Activated T-cell treated with anti-CD3 and anti-CD28 coated beads, Interleukin-2, amount 50 U/mL, for 4 hours (primary cell): Measurements from ENCODE around the gene ATP6V0A4. TPM values are rescaled to one million over a fixed set of nuclear protein-coding genes. Genes with fewer than 3 reads are reported as not detected.

Source experiments
- ATAC-seq, 2 donors: fragments of 200-7000 bp; cut with Tn5 transposase; one replicate each; pipeline ENCODE4 v1.10.0; 2021
- DNase-seq: peaks from one replicate; pipeline ENCODE4 v3.0.0-alpha.2; 2020
- H3K27me3 Mint-ChIP-seq: one replicate; pipeline ENCODE4 v1.8.0; 2021; ENCODE audit warnings: low read depth, mixed read lengths
- H3K36me3 Mint-ChIP-seq: one replicate; pipeline ENCODE4 v1.8.0; 2022; ENCODE audit warnings: mixed read lengths; ENCODE audit not compliant: insufficient read depth
- H3K4me1 Mint-ChIP-seq: one replicate; pipeline ENCODE4 v1.8.0; 2021; ENCODE audit warnings: low read depth, mixed read lengths
- H3K4me3 Mint-ChIP-seq: one replicate; pipeline ENCODE4 v1.8.0; 2021; ENCODE audit warnings: mild to moderate bottlenecking, moderate library complexity, mixed read lengths
- H3K9me3 Mint-ChIP-seq: one replicate; pipeline ENCODE4 v1.8.0; 2021; ENCODE audit warnings: mixed read lengths
- total RNA-seq, 3 donors: library from RNA; stranded (reverse); gene quantifications; one replicate each; pipeline ENCODE4 v1.2.1, GENCODE V29; 2021

Gene ATP6V0A4
- not detected for total RNA-seq

GRCh38 chr7:138797715-138798320, at the start of gene ATP6V0A4, which contains the start of gene TMEM213:
TSS of gene ATP6V0A4 (minus strand) at chr7:138798196. CDS start at chr7:138771247, 26,949 bp downstream.
TSS of gene TMEM213 (plus strand) at chr7:138797994. CDS start at chr7:138798105, 111 bp downstream.
- H3K4me3 Mint-ChIP-seq: no peak within 1 kb of the TSS
- H3K9me3 Mint-ChIP-seq: no peaks in the 10 kb centered on the region
- peaks cover 3% of the 10 kb centered on the region for H3K27me3 Mint-ChIP-seq
- ATAC-seq: no peak
- DNase-seq: no peak
- peaks cover 7% of the 10 kb centered on the region for H3K4me1 Mint-ChIP-seq
- H3K36me3 Mint-ChIP-seq: no peaks in the 10 kb centered on the region

- DNase-seq (no peak), ATAC-seq (no peak)
- no peaks in the 10 kb centered on the region for H3K36me3 Mint-ChIP-seq
- H3K4me3 Mint-ChIP-seq: no peak overlapping the region
- H3K9me3 Mint-ChIP-seq: peaks cover 5% of the 10 kb centered on the region
- peaks cover 4% of the 10 kb centered on the region for H3K27me3 Mint-ChIP-seq
- H3K4me1 Mint-ChIP-seq: no peaks in the 10 kb centered on the region
Measured at GRCh38 chr7:138845711-138846110, 47.7 kb upstream of the ATP6V0A4 start.

DNA sequence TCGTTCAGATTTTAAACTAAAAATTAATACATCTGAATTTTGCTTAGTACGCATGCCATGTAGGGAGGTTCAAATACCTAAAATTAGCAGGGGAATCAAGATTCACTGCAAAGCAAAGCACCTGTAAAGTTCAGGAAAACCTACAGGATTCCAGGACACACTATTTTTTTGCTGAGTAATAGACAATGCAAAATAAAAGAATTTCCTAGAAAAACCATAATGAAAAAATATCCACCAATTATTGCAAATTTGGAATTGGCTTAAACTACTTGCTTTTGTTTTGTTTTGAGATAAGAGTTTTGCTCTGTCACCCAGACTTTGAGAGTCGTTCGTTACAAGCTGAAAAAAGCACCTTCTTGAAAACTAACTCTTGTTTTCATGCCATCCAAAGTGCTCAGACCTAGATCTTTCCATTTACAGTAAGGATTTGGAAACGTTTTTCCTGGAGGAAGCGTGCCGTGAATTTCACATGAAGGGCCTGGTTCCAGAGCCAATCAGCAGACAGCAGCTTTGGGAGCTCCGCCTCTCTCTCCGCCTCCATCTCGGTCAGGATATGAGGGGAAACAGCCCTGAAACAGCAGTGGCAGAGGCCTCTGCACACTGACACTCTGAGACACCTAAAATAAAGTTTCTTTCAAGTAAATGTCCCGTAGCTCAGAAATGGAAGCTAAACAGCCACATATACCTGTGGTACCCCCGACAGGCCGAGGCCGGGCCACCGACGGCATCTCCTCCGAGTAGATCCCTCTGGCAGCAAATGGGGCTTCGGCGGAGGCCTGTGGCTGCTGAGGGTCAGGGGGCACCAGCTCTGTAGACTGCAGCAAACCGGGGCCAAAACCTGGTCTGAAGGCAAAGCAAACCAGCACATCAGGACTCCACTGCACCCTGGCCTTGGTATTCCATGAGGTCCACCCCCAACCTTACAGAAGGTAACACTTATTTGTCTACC, 45.9 kb upstream of the ATP6V0A4 start:
- no peak overlapping the region for H3K4me3 Mint-ChIP-seq
- DNase-seq: no peak
- H3K9me3 Mint-ChIP-seq: no peaks in the 10 kb centered on the region
- H3K4me1 Mint-ChIP-seq: no peaks in the 10 kb centered on the region
- H3K27me3 Mint-ChIP-seq: peaks cover 13% of the 10 kb centered on the region
- H3K36me3 Mint-ChIP-seq: no peaks in the 10 kb centered on the region
- no peak for ATAC-seq

DNA sequence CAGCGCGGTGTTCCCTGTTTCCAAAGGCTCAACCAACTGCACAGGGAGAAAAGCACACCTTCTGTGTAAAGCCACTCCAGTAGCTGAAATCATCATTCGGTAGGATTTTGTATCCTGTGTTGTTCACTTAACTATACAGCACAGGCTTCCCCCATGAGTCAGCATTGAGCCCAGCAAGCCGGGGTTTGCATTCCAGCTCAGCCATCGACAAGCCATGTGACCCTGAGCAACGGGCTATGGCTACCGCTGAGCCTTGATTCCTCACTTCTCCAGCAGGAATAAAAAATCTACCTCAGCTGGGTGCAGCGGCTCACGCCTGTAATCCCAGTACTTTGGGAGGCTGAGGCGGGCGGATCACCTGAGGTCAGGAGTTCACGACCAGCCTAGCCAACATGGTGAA, 44.1 kb upstream of the ATP6V0A4 start:
- ATAC-seq (no peak), DNase-seq (no peak)
- Mint-ChIP-seq H3K27me3 (peaks cover 13% of the 10 kb centered on the region), H3K9me3 (no peaks in the 10 kb centered on the region), H3K4me3 (no peak overlapping the region), H3K4me1 (no peaks in the 10 kb centered on the region), H3K36me3 (no peaks in the 10 kb centered on the region)

DNA sequence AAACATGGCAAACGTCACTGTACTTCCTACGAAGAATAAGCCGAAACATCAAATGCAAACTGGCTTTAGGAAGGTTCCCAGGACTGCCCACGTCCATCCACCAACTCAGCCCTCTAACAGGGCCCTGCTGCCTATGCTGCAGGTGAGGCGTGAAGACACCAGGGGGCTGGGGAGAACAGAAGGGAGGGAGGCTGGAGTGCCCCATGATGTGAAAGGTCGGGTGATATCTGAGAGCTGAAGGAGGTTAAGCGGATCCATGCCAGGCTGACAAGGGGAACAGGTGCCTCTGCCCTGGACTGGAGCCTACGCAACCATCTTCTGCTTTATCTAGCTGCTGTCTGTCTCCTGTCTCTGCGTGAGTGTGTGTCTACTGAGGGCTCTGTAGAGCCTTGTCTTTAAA, 40.2 kb upstream of the ATP6V0A4 start:
- no peak for ATAC-seq
- peaks cover 16% of the 10 kb centered on the region for H3K27me3 Mint-ChIP-seq

GRCh38 chr7:138837627-138838026, 39.6 kb upstream of the ATP6V0A4 start:
- no peak overlapping the region for H3K4me3 Mint-ChIP-seq
- peaks cover 20% of the 10 kb centered on the region for H3K27me3 Mint-ChIP-seq
- H3K9me3 Mint-ChIP-seq: no peaks in the 10 kb centered on the region
- no peak for DNase-seq
- H3K36me3 Mint-ChIP-seq: no peaks in the 10 kb centered on the region
- ATAC-seq: no peak
- peaks cover 4% of the 10 kb centered on the region for H3K4me1 Mint-ChIP-seq

More for the DNA sequence above, 40.2 kb upstream of the ATP6V0A4 start:
- H3K4me1 Mint-ChIP-seq: peaks cover 4% of the 10 kb centered on the region
- no peak for DNase-seq
- H3K36me3 Mint-ChIP-seq: no peaks in the 10 kb centered on the region
- H3K9me3 Mint-ChIP-seq: no peaks in the 10 kb centered on the region
- no peak overlapping the region for H3K4me3 Mint-ChIP-seq

- ATAC-seq (no peak), DNase-seq (no peak)
- H3K27me3 Mint-ChIP-seq: peaks cover 15% of the 10 kb centered on the region
- peaks cover 4% of the 10 kb centered on the region for H3K4me1 Mint-ChIP-seq
- H3K36me3 Mint-ChIP-seq: no peaks in the 10 kb centered on the region
- H3K9me3 Mint-ChIP-seq: no peaks in the 10 kb centered on the region
- H3K4me3 Mint-ChIP-seq: no peak overlapping the region
Measured at GRCh38 chr7:138835087-138835486, 37.1 kb upstream of the ATP6V0A4 start.

DNA sequence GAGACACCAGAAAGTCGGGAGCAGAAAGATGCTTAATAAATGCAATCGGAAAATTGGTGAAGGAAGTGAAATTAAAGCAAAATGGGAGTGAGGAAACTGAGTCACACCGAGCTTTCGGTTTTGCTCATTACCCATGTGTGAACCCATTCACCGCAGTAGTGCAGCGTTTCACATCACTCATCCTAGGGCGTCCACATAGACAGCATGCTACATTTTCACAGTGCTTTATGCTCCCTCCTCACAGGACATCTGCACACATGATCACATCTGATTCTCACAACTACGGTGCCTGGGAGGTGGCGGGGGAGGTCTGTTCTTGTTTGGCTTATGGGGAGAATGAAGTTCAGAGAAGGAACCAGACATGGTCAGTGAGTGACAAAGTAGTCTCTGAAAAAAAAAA, 36.6 kb upstream of the ATP6V0A4 start:
- Mint-ChIP-seq H3K27me3 (peaks cover 13% of the 10 kb centered on the region), H3K4me1 (peaks cover 4% of the 10 kb centered on the region), H3K4me3 (no peak overlapping the region), H3K9me3 (no peaks in the 10 kb centered on the region), H3K36me3 (no peaks in the 10 kb centered on the region)
- DNase-seq (no peak), ATAC-seq (peak in 1 of 2 donors; percentile 67)

DNA sequence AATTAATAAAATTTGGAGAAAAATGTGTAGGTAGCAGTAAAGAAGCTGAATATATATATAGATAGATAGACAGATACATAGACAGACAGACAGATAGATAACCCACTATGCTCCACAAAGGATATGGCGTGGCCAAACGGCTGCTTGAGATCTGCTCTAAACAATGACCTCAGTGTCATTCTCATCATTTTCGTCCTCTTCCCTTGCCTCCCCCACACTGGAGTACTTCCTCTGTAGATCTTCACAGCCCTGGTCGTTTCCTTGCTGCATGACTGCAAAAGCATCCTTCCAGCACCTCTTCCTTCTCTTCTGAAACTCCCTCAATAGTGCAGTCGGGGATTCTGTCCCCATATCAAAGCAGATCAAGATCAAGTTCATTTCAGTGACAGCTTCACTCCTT, 35.6 kb upstream of the ATP6V0A4 start:
- Mint-ChIP-seq H3K36me3 (no peaks in the 10 kb centered on the region), H3K4me1 (peaks cover 4% of the 10 kb centered on the region), H3K9me3 (no peaks in the 10 kb centered on the region), H3K4me3 (no peak overlapping the region), H3K27me3 (peaks cover 10% of the 10 kb centered on the region)
- ATAC-seq: no peak
- no peak for DNase-seq

DNA sequence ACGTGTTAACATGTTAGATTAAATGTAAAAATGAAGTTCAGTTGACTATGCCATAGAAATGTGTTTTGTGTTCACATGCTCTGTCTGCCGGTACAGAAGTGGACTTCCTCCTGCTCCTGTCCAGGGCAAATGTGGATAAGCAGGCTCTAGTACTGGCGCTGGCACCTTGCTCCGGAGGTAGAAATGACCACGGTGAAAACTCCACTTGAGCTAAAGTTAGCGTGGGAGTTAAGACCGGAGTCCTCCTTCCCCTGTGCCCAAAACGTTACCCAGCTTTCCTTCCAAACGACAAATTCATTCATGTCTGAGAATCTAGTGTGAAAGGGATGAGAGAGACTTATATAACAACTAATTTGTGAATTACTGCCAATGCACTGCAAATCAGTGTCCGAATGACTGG, 35.0 kb upstream of the ATP6V0A4 start:
- Mint-ChIP-seq H3K9me3 (no peaks in the 10 kb centered on the region), H3K4me1 (peaks cover 4% of the 10 kb centered on the region), H3K27me3 (peaks cover 10% of the 10 kb centered on the region), H3K36me3 (no peaks in the 10 kb centered on the region), H3K4me3 (no peak overlapping the region)
- no peak for DNase-seq
- no peak for ATAC-seq

- Mint-ChIP-seq H3K27me3 (peaks cover 9% of the 10 kb centered on the region), H3K4me3 (no peak overlapping the region), H3K9me3 (no peaks in the 10 kb centered on the region), H3K4me1 (peaks cover 6% of the 10 kb centered on the region), H3K36me3 (no peaks in the 10 kb centered on the region)
- DNase-seq (no peak), ATAC-seq (no peak)
Measured at GRCh38 chr7:138829335-138829734, 31.3 kb upstream of the ATP6V0A4 start.

DNA sequence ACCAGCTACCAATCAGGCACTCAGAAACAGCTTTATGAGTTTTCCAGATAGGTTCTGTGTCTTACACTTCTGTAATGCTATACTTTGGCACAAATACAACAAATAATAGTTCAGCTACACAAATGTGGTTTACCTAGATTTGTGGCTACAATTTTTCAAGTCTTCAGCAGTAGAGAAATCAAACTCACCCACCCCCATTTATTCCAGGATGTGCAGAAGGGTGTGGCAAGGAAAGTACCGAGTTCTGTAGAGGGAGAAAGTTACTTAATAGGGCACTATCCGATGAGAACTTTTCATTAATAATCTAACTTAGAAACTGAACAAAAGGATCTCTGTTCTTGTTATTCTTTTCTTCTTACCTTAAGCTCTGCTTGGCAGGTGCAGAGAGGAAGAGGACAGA, 30.3 kb upstream of the ATP6V0A4 start:
- DNase-seq: no peak
- Mint-ChIP-seq H3K27me3 (peaks cover 3% of the 10 kb centered on the region), H3K4me1 (peaks cover 6% of the 10 kb centered on the region), H3K9me3 (no peaks in the 10 kb centered on the region), H3K36me3 (no peaks in the 10 kb centered on the region), H3K4me3 (no peak overlapping the region)
- ATAC-seq: no peak

DNA sequence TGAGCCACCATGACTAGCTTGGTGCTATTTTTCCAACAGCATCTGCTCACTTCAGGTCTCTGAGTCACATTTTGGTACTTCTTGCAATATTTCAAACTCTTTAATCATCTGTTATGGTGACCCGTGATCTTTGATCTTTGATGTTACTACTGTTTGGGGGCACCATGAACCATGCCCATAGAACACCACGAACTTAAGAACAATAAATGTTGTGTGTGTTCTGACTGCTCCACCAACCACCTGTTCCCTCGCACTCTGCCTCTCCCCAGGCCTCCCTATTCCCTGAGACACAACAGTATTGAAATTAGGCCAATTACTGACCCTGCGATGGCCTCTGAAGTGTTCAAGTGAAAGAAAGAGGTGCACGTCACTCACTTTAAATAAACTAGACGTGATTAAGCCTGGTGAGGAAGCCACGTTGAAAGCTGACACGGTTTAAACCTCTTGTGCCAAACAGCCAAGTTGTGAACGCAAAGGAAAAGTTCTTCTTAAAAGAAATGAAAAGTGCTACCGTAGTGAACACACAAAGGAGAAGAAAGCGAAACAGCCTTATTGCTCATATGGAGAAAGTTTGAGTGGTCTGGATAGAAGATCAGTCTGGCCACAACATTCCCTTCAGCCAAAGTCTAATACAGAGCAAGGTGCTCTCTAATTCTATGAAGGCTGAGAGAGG, 27.2 kb upstream of the ATP6V0A4 start:
- H3K27me3 Mint-ChIP-seq: no peaks in the 10 kb centered on the region
- H3K9me3 Mint-ChIP-seq: no peaks in the 10 kb centered on the region
- no peak for ATAC-seq
- H3K4me1 Mint-ChIP-seq: peaks cover 6% of the 10 kb centered on the region
- H3K36me3 Mint-ChIP-seq: no peaks in the 10 kb centered on the region
- H3K4me3 Mint-ChIP-seq: no peak overlapping the region
- DNase-seq: no peak

DNA sequence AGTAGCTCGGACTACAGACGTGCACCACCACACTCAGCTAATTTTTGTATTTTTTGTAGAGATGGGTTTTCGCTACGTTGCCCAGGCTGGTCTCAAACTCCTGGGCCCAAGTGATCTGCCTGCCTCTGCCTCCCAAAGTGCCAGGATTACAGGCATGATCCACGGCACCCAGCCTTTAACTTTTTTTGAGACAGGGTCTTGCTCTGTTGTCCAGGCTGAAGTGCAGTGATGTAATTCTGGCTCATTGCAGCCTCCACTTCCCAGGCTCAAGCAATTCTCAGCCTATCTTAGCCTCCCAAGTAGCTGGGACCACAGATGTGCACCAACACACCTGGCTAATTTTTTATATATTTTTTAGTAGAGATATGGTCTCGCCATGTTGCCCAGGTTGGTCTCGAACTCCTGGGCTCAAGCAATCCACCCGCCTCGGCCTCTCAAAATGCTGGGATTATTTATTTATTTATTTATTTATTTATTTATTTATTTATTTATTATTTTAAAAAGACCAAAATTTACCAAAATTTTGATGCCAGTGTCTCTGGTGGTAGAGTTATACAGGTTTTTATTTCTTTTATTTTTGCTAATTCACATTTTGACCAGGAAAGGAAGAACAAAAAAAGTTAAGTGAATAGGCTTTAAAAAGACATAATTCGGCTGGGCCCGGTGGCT, 25.0 kb upstream of the ATP6V0A4 start:
- ATAC-seq (no peak), DNase-seq (no peak)
- Mint-ChIP-seq H3K4me3 (no peak overlapping the region), H3K4me1 (peaks cover 6% of the 10 kb centered on the region), H3K27me3 (no peaks in the 10 kb centered on the region), H3K36me3 (no peaks in the 10 kb centered on the region), H3K9me3 (no peaks in the 10 kb centered on the region)
